D721Med (cell line): ENCODE data around the gene DMBX1.
A peak's percentile ranks its signal among the peaks of the same experiment; 100 is the strongest.

Experiments used
- DNase-seq: peaks from one replicate; pipeline ENCODE4 v3.0.0; 2011; ENCODE audit warnings: low spot score; ENCODE audit not compliant: insufficient read length
- FAIRE-seq: peaks from 2 replicates; lab custom pipeline; 2011; peaks lifted over from hg19 to GRCh38; lab: Jason Lieb, UNC
- TF ChIP-seq, protein P1 (sequence below): IDR thresholded peaks from 2 replicates; pipeline ENCODE4 v1.5.1; 2012; ENCODE audit warnings: mild to moderate bottlenecking, control low read depth; ENCODE audit not compliant: insufficient read depth; ENCODE audit errors: missing control alignments

The DMBX1 gene

GRCh38 chr1:46459315-46459714 lies 30.3 kb upstream of the DMBX1 start:
- FAIRE-seq: no peak
- DNase-seq: no peak
- TF ChIP-seq, protein P1, sequence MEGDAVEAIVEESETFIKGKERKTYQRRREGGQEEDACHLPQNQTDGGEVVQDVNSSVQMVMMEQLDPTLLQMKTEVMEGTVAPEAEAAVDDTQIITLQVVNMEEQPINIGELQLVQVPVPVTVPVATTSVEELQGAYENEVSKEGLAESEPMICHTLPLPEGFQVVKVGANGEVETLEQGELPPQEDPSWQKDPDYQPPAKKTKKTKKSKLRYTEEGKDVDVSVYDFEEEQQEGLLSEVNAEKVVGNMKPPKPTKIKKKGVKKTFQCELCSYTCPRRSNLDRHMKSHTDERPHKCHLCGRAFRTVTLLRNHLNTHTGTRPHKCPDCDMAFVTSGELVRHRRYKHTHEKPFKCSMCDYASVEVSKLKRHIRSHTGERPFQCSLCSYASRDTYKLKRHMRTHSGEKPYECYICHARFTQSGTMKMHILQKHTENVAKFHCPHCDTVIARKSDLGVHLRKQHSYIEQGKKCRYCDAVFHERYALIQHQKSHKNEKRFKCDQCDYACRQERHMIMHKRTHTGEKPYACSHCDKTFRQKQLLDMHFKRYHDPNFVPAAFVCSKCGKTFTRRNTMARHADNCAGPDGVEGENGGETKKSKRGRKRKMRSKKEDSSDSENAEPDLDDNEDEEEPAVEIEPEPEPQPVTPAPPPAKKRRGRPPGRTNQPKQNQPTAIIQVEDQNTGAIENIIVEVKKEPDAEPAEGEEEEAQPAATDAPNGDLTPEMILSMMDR: no peak

DNA sequence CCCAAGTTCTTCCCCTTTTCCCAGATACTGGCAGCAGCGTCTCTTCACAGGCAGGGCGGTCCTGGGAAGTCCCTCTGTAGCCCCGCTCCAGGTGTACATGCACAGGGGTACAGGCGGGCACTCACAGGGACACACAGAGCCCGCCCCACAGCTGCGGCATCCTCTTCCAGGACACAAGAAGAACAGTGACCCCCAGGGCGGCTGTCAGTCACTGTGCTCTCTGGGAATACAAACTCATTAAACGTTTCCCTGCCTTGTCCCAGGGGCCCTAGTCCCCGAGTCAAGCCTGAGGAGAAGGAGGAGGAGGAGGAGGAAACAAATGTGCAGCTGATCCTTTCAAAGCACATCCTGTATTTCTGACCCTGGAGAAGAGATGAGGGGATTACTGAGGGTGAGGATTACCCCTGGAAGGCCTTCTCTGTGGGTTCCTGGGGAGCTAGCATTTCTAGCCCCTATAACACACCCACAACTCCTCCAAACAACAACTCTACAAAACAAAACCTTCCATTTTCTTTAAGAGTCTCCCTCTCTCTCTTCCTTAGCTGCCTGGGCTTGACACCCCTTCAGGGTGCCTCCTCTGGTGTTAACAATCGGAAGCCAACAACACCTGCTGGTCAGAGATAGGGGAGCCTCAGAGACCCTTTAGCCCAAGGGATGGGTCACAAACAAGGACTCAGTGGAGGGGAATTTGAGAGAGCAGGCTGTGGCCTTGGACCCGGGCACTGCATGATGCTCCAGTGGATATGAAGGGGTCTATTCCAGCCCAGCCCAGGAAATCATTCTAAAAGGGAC lies 28.4 kb upstream of the DMBX1 start:
- TF ChIP-seq, protein P1: no peak
- DNase-seq (no peak), FAIRE-seq (no peak)

DNA sequence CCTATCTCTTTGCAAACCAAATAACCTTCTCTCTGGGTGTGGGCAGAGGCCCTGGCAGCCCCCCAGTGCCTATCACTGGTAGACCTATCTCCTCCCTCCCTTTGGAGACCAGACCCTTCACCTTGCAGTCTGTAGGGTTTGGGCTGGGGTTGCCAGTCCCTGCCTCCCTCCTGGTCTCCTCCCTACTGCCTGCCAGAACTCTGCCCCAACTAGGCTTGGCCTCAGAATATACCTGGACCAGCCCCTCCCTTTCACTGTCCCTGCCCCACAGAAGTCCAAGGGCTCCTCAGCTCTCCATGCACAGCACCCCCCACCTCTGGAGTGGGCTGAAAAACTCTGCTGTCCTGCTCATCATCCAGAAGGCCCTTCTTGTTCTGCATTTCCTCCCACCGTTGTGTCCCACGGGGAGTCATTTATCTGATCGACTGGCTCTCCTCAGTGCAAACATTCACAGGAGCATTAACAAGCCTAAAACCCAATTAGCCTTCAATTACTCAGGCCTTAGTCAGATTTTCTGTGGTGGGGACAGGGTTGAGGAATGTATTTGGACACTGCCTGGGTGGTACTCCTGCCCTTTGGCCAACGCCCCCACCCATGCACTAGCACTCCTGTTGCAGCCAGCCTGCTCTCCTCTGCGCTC lies 27.7 kb upstream of the DMBX1 start:
- no peak for FAIRE-seq
- TF ChIP-seq, protein P1: no peak
- DNase-seq: no peak

DNA sequence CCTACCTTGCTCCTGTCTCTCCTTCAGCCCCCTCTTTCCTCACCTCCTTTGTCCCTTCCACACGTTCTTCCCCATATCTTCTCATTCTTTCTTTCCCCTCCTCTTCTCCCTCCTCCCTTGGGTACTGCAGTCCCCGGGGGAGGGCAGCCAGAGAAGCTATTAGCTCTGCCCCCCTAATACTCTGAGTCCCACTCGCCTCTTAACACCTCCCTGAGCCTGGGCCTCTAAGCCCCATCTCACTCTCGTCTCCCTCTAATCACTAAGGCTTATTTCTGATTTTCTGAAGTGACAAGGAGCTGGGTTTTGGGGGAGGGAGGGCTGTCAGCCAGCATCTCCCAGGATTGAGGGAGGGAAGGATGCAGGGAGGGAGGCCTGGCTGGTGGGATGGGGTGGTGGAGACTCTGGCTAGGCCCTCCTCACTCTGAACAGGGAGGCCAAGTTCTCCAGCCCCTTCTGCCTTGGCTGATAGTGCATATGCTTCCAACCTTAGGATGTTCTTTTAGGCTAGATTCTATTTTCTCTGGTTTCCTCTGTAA lies 25.6 kb upstream of the DMBX1 start:
- TF ChIP-seq, protein P1: no peak
- DNase-seq: peak; percentile 78
- no peak for FAIRE-seq

- TF ChIP-seq, protein P1: no peak
- FAIRE-seq (no peak), DNase-seq (no peak)
Observed at GRCh38 chr1:46464915-46465314, 24.7 kb upstream of the DMBX1 start.

GRCh38 chr1:46465981-46466476 lies 23.6 kb upstream of the DMBX1 start:
- DNase-seq (no peak), FAIRE-seq (no peak)
- TF ChIP-seq, protein P1: no peak
